H1 (cell line): ENCODE data around the gene MBOAT1. TPM values are rescaled to one million over a fixed set of nuclear protein-coding genes. Genes with fewer than 3 reads are reported as not detected.

Experiments
- CTCF ChIA-PET: fragments of 300-600 bp; sonication (Branson Sonifier 250); formaldehyde crosslinking; loops from one replicate; lab custom pipeline; 2021; ENCODE audit not compliant: partially characterized antibody; lab: Charles Lee
- POLR2A ChIA-PET: fragments of 300-600 bp; sonication (Branson Sonifier 250); formaldehyde crosslinking; loops from one replicate; lab custom pipeline; 2021; ENCODE audit warnings: inconsistent platforms; ENCODE audit not compliant: partially characterized antibody; lab: Charles Lee
- DNase-seq, 2 experiments: peaks; one replicate each; pipeline versions ENCODE4 v3.0.0 to v3.0.0-alpha.2; 2010 to 2022; ENCODE audit warnings: low spot score in 2 of 2, low read depth in 1 of 2, mixed read lengths in 1 of 2
- FAIRE-seq: peaks from 2 replicates; lab custom pipeline; 2011; peaks lifted over from hg19 to GRCh38; lab: Jason Lieb, UNC
- H2AFZ ChIP-seq: 2 replicates; pipeline ENCODE4 v1.8.1; 2012; ENCODE audit warnings: low read length, inconsistent platforms
- H2AK5ac ChIP-seq: 2 replicates; pipeline ENCODE4 v1.6.1; 2013; ENCODE audit warnings: low read depth, low read length
- H2BK120ac ChIP-seq: replicated peaks from 2 replicates; pipeline ENCODE3; 2013; ENCODE audit warnings: low read depth, low read length, inconsistent platforms
- H2BK12ac ChIP-seq: 2 replicates; pipeline ENCODE4 v1.6.1; 2013; ENCODE audit warnings: low read depth, low read length
- H2BK15ac ChIP-seq: 2 replicates; pipeline ENCODE4 v1.6.1; 2013; ENCODE audit warnings: low read length
- H2BK20ac ChIP-seq: 2 replicates; pipeline ENCODE4 v1.6.1; 2013; ENCODE audit warnings: low read length
- H2BK5ac ChIP-seq: 2 replicates; pipeline ENCODE4 v1.6.1; 2013; ENCODE audit warnings: low read depth, low read length
- H3K14ac ChIP-seq: 2 replicates; pipeline ENCODE4 v1.6.1; 2013; ENCODE audit warnings: inconsistent platforms; ENCODE audit not compliant: insufficient read length
- H3K18ac ChIP-seq: 2 replicates; pipeline ENCODE4 v1.6.1; 2013; ENCODE audit warnings: low read length; ENCODE audit errors: extremely low read depth
- H3K23ac ChIP-seq: 2 replicates; pipeline ENCODE4 v1.6.1; 2013; ENCODE audit warnings: inconsistent platforms; ENCODE audit not compliant: insufficient read length
- H3K23me2 ChIP-seq: 2 replicates; pipeline ENCODE4 v1.6.1; 2013; ENCODE audit warnings: low read depth, low read length
- H3K27ac ChIP-seq: 2 replicates; pipeline ENCODE4 v1.6.1; 2011; ENCODE audit warnings: low read depth, low read length, inconsistent platforms
- H3K27me3 ChIP-seq, 4 experiments: replicated peaks in 1 of 4; 1 replicate in 1 of 4; 2 replicates in 3 of 4; pipeline versions ENCODE4 v1.6.1 to v1.8.1; 2011 to 2013; ENCODE audit warnings: low read length in 3 of 4, mild to moderate bottlenecking in 3 of 4, inconsistent platforms in 2 of 4, mixed read lengths in 2 of 4, moderate library complexity in 1 of 4; ENCODE audit not compliant: control insufficient read depth in 3 of 4, insufficient read depth in 3 of 4; ENCODE audit errors: extremely low read depth in 1 of 4
- H3K36me3 ChIP-seq, 4 experiments: 2 replicates each; pipeline versions ENCODE4 v1.6.1 to v1.8.1; 2011 to 2013; ENCODE audit warnings: mild to moderate bottlenecking in 4 of 4, low read length in 3 of 4, moderate library complexity in 2 of 4, control low read depth in 1 of 4, inconsistent platforms in 1 of 4; ENCODE audit not compliant: insufficient read depth in 4 of 4, control insufficient read depth in 2 of 4
- H3K4ac ChIP-seq: replicated peaks from 2 replicates; pipeline ENCODE3; 2013; ENCODE audit warnings: low read length, low read depth, mixed read lengths, inconsistent platforms; ENCODE audit not compliant: insufficient read length
- H3K4me1 ChIP-seq, 4 experiments: replicated peaks in 1 of 4; 1 replicate in 1 of 4; 2 replicates in 3 of 4; pipeline versions ENCODE4 v1.6.1 to v1.8.1; 2011 to 2013; ENCODE audit warnings: low read length in 3 of 4, inconsistent platforms in 2 of 4, mixed read lengths in 1 of 4; ENCODE audit not compliant: insufficient read depth in 4 of 4, control insufficient read depth in 3 of 4
- H3K4me2 ChIP-seq, 2 experiments: 2 replicates each; pipeline versions ENCODE4 v1.6.1 to v1.8.1; 2011 to 2013; ENCODE audit warnings: low read depth in 2 of 2, low read length in 2 of 2, control low read depth in 1 of 2, inconsistent platforms in 1 of 2, mild to moderate bottlenecking in 1 of 2; ENCODE audit not compliant: insufficient read depth in 1 of 2
- H3K4me3 ChIP-seq, 4 experiments: fragments of 200-600, 300-600 bp in 1 of 4; sonication (generic), shearing (Covaris generic), sonication (Bioruptor Twin) in 1 of 4; 2 replicates each; pipeline versions ENCODE4 v1.5.1 to v1.8.1; 2011 to 2016; ENCODE audit warnings: low read length in 4 of 4, low read depth in 3 of 4, control low read depth in 2 of 4, inconsistent platforms in 2 of 4, mild to moderate bottlenecking in 2 of 4, mixed read lengths in 1 of 4, moderate library complexity in 1 of 4; ENCODE audit not compliant: insufficient read depth in 2 of 4; ENCODE audit errors: extremely low read depth in 1 of 4
- H3K56ac ChIP-seq: replicated peaks from 2 replicates; pipeline ENCODE3; 2013; ENCODE audit warnings: low read depth, mild to moderate bottlenecking, mixed read lengths, low read length, inconsistent platforms; ENCODE audit not compliant: insufficient read length
- H3K79me1 ChIP-seq: 2 replicates; pipeline ENCODE4 v1.6.1; 2013; ENCODE audit warnings: low read depth, low read length, control low read depth
- H3K79me2 ChIP-seq, 2 experiments: 2 replicates each; pipeline versions ENCODE4 v1.6.1 to v1.8.1; 2012 to 2013; ENCODE audit warnings: low read length in 2 of 2, mild to moderate bottlenecking in 2 of 2, inconsistent platforms in 1 of 2; ENCODE audit not compliant: insufficient read depth in 2 of 2, control insufficient read depth in 1 of 2
- H3K9ac ChIP-seq, 4 experiments: replicated peaks in 1 of 4; 1 replicate in 1 of 4; 2 replicates in 3 of 4; pipeline versions ENCODE4 v1.6.1 to v1.8.1; 2011 to 2013; ENCODE audit warnings: low read depth in 3 of 4, low read length in 3 of 4, control low read depth in 2 of 4, mild to moderate bottlenecking in 2 of 4, moderate library complexity in 2 of 4, inconsistent platforms in 1 of 4; ENCODE audit errors: extremely low read depth in 1 of 4
- H3K9me3 ChIP-seq, 2 experiments: 2 replicates each; pipeline versions ENCODE4 v1.6.1 to v1.8.1; 2012 to 2013; ENCODE audit warnings: mild to moderate bottlenecking in 2 of 2, moderate library complexity in 2 of 2, control low read depth in 1 of 2, inconsistent platforms in 1 of 2, low read depth in 1 of 2, low read length in 1 of 2, mixed read lengths in 1 of 2; ENCODE audit not compliant: insufficient read depth in 2 of 2
- H4K20me1 ChIP-seq, 2 experiments: replicated peaks in 1 of 2; 2 replicates each; pipeline versions ENCODE3 to v1.8.1; 2011 to 2013; ENCODE audit warnings: inconsistent platforms in 2 of 2, low read length in 2 of 2, mild to moderate bottlenecking in 1 of 2; ENCODE audit not compliant: insufficient read depth in 2 of 2, control insufficient read depth in 1 of 2
- H4K5ac ChIP-seq: 2 replicates; pipeline ENCODE4 v1.6.1; 2013; ENCODE audit warnings: low read length, low read depth, mixed read lengths, inconsistent platforms; ENCODE audit not compliant: insufficient read length
- H4K8ac ChIP-seq: 2 replicates; pipeline ENCODE4 v1.8.0; 2013; ENCODE audit warnings: mild to moderate bottlenecking, moderate library complexity, low read length, inconsistent platforms; ENCODE audit not compliant: insufficient read depth; ENCODE audit errors: extremely low read depth
- H4K91ac ChIP-seq: replicated peaks from 2 replicates; pipeline ENCODE3; 2013; ENCODE audit warnings: low read length, mixed read lengths, inconsistent platforms; ENCODE audit not compliant: insufficient read length
- WGBS, 2 experiments: shearing (Covaris generic) in 1 of 2; methylation state at CpG; one replicate each; pipeline versions ENCODE4 v1.1.6 to v1.1.7; 2013 to 2015; ENCODE audit warnings: low lambda C conversion rate in 2 of 2, mixed read lengths in 2 of 2, inconsistent platforms in 1 of 2, low coverage in 1 of 2, missing lambda C conversion rate in 1 of 2; ENCODE audit not compliant: insufficient replicate concordance in 2 of 2, insufficient coverage in 1 of 2, insufficient read length in 1 of 2; ENCODE audit errors: extremely low coverage in 1 of 2, missing lambda C conversion rate in 1 of 2; 5-methylcytosine and 5-hydroxymethylcytosine counted together
- polyA plus RNA-seq, 7 experiments: library from polyadenylated mRNA; depleted of rRNA in 3 of 7; stranded (reverse) in 5 of 7; unstranded in 2 of 7; fragments of >200 nt in 5 of 7; fragments of 200-250 nt in 2 of 7; gene quantifications; 1 replicate in 5 of 7; 2 replicates in 1 of 7; 4 replicates in 1 of 7; pipeline versions ENCODE4 v1.2.1 to v1.2.3, GENCODE V29; 2011 to 2013; ENCODE audit warnings: missing spikeins in 2 of 7, mixed read lengths in 2 of 7
- total RNA-seq: library from RNA; stranded (reverse); fragmentation: NEBNext Ultra II Directional; extraction: Animal tissue kit (Norgen Biotek cat#: 25700); gene quantifications from 2 replicates; pipeline ENCODE4 v1.2.1, GENCODE V29; 2021
- TF ChIP-seq, protein P1 (sequence below): IDR thresholded peaks from 2 replicates; pipeline ENCODE4 v1.6.1; 2012; ENCODE audit warnings: inconsistent platforms

Gene MBOAT1
- total and polyA plus RNA-seq, 2 of the 8 experiments (the other 6 are each of a cell fraction or from before 2014, with no cell fraction given) = 4.9 to 19.5 TPM

DNA sequence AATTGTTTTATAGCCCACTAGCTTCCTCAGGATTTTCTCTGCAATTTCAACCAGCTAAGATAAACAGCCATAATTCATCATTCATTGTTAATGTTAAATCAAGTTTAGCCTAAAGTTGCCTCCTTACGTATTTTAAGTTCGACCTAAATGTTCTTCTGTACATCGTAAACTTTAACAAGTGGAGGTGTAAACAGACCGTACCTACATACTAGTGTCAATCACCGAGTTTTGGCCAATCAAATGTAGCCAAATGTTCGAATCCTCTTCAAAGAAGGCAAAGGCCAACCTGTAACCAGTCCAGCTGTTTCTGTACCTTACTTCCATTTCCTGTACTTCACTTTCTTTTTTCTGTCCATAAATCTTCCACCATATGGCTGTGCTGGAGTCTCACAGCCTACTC lies 13.5 kb downstream of the MBOAT1 start:
- no peak overlapping the region for H4K5ac ChIP-seq
- TF ChIP-seq, protein P1, sequence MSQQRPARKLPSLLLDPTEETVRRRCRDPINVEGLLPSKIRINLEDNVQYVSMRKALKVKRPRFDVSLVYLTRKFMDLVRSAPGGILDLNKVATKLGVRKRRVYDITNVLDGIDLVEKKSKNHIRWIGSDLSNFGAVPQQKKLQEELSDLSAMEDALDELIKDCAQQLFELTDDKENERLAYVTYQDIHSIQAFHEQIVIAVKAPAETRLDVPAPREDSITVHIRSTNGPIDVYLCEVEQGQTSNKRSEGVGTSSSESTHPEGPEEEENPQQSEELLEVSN = no peak
- H4K20me1 ChIP-seq = no peaks in the 10 kb centered on the region
- no peak overlapping the region for H2BK120ac ChIP-seq
- CTCF ChIA-PET = interaction anchor here (1.4 kb wide), 1 partner anchor 72 kb away, joined by 3 read pairs; no protein-coding TSS in a partner anchor
- no peak overlapping the region for H3K4me2 ChIP-seq
- no peak overlapping the region for H2BK5ac ChIP-seq
- H3K56ac ChIP-seq = no peak overlapping the region
- H3K27ac ChIP-seq = no peak overlapping the region
- H3K23ac ChIP-seq = no peak overlapping the region
- no peaks in the 10 kb centered on the region for H3K79me1 ChIP-seq
- peaks cover 0 to 5% (median 1%) of the 10 kb centered on the region in 4 experiments; a peak in 3 of 7 replicates for H3K4me1 ChIP-seq
- no peak overlapping the region for H3K18ac ChIP-seq
- no peaks in the 10 kb centered on the region for H3K36me3 ChIP-seq
- no peak overlapping the region for H2AFZ ChIP-seq
- no peak overlapping the region for H3K4me3 ChIP-seq
- H3K9me3 ChIP-seq = no peaks in the 10 kb centered on the region
- H2BK15ac ChIP-seq = no peak overlapping the region
- no peak overlapping the region for H4K91ac ChIP-seq
- WGBS, 2 experiments = 73% methylated on average over 6 of the region's 6 CpGs; no CpG with 5 or more reads in 1 of the 2 experiments
- POLR2A ChIA-PET = no interaction called here
- no peak overlapping the region for H3K4ac ChIP-seq
- no peak overlapping the region for H2BK20ac ChIP-seq
- no peak for FAIRE-seq
- no peak for DNase-seq
- H3K27me3 ChIP-seq = no peaks in the 10 kb centered on the region
- H2BK12ac ChIP-seq = no peak overlapping the region
- no peak overlapping the region for H2AK5ac ChIP-seq
- H3K9ac ChIP-seq = no peak overlapping the region
- H4K8ac ChIP-seq = no peak overlapping the region
- H3K23me2 ChIP-seq = no peaks in the 10 kb centered on the region
- no peak overlapping the region for H3K14ac ChIP-seq
- peaks cover 0 to 7% of the 10 kb centered on the region in 2 experiments; a peak in 2 of 4 replicates for H3K79me2 ChIP-seq
